ENCODE results near the gene LRRC45. TPM values are rescaled to one million over a fixed set of nuclear protein-coding genes. Genes with fewer than 3 reads are reported as not detected.

The LRRC45 gene
- total RNA-seq, 3 donors from 2014 or later: 18.9 to 20.0 (median 19.8) TPM

GRCh38 chr17:82034371-82035011, 11.4 kb downstream of the LRRC45 start:
- intact Hi-C loops (cut with DNase I, micrococcal nuclease): loop anchor here (5.0 to 10.0 kb wide), 2 partner anchors 118 to 120 kb away; no protein-coding TSS in a partner anchor
- no peak for DNase-seq
- Histone ChIP-seq H3K4me3 (no peak overlapping the region), H3K9me3 (no peaks in the 10 kb centered on the region), H3K36me3 (ENCODE audit: low read depth) (no peaks in the 10 kb centered on the region), H3K4me1 (ENCODE audit: low read depth) (peaks cover 22% of the 10 kb centered on the region)
- no peak for ATAC-seq
- TF ChIP-seq CTCF (IDR thresholded peaks at IDR 0.05): no peak

GRCh38 chr17:82035488-82035887, 12.4 kb downstream of the LRRC45 start:
- intact Hi-C loops (cut with DNase I, micrococcal nuclease): loop anchor here in 1 of 2 donors (10.0 kb wide), 1 partner anchor 119 kb away; no protein-coding TSS in a partner anchor
- no peak for TF ChIP-seq CTCF (IDR thresholded peaks at IDR 0.05)
- DNase-seq (no peak), ATAC-seq (no peak)
- no peaks in the 10 kb centered on the region for H3K9me3 ChIP-seq
- H3K4me3 ChIP-seq: no peak overlapping the region
- H3K36me3 ChIP-seq (ENCODE audit: low read depth): no peaks in the 10 kb centered on the region
- peaks cover 15% of the 10 kb centered on the region for H3K4me1 ChIP-seq (ENCODE audit: low read depth)

GRCh38 chr17:82035956-82036633, 13.0 kb downstream of the LRRC45 start:
- TF ChIP-seq CTCF (IDR thresholded peaks at IDR 0.05): no peak
- H3K9me3 ChIP-seq: no peaks in the 10 kb centered on the region
- DNase-seq (no peak), ATAC-seq (no peak)
- intact Hi-C loops (cut with DNase I, micrococcal nuclease): loop anchor here in 1 of 2 donors (10.0 kb wide), 1 partner anchor 119 kb away; no protein-coding TSS in a partner anchor
- H3K4me3 ChIP-seq: no peak overlapping the region
- H3K36me3 ChIP-seq (ENCODE audit: low read depth): no peaks in the 10 kb centered on the region
- peaks cover 14% of the 10 kb centered on the region for H3K4me1 ChIP-seq (ENCODE audit: low read depth)

- no peak for TF ChIP-seq CTCF (IDR thresholded peaks at IDR 0.05)
- Histone ChIP-seq H3K36me3 (ENCODE audit: low read depth) (no peaks in the 10 kb centered on the region), H3K4me3 (peak overlapping the region; percentile 35), H3K9me3 (no peaks in the 10 kb centered on the region), H3K4me1 (ENCODE audit: low read depth) (peaks cover 14% of the 10 kb centered on the region)
- intact Hi-C loops (cut with DNase I, micrococcal nuclease): loop anchor here in 1 of 2 donors (10.0 kb wide), 1 partner anchor 118 kb away; no protein-coding TSS in a partner anchor
- ATAC-seq: peak; percentile 0
- peak in 1 of 3 donors; percentile 55 for DNase-seq
Measured at GRCh38 chr17:82036634-82037091, 13.6 kb downstream of the LRRC45 start.

- Histone ChIP-seq H3K4me1 (ENCODE audit: low read depth) (peaks cover 10% of the 10 kb centered on the region), H3K9me3 (no peaks in the 10 kb centered on the region), H3K36me3 (ENCODE audit: low read depth) (no peaks in the 10 kb centered on the region), H3K4me3 (peak within 1 kb of the TSS; percentile 35)
- intact Hi-C loops (cut with DNase I, micrococcal nuclease): loop anchor here in 1 of 2 donors (10.0 kb wide), 1 partner anchor 118 kb away; no protein-coding TSS in a partner anchor
- peak; percentile 98 to 99 (median 98) for DNase-seq
- peak; percentile 94 for TF ChIP-seq CTCF (IDR thresholded peaks at IDR 0.05)
- peak; percentile 97 for ATAC-seq
Measured at GRCh38 chr17:82037092-82037888, 14.2 kb downstream of the LRRC45 start, which contains the start of gene DCXR. DCXR (minus strand) TSS chr17:82037697; CDS start chr17:82037682, 15 bp downstream.
